ENCODE results near the gene EHBP1L1.

Gene EHBP1L1

DNA sequence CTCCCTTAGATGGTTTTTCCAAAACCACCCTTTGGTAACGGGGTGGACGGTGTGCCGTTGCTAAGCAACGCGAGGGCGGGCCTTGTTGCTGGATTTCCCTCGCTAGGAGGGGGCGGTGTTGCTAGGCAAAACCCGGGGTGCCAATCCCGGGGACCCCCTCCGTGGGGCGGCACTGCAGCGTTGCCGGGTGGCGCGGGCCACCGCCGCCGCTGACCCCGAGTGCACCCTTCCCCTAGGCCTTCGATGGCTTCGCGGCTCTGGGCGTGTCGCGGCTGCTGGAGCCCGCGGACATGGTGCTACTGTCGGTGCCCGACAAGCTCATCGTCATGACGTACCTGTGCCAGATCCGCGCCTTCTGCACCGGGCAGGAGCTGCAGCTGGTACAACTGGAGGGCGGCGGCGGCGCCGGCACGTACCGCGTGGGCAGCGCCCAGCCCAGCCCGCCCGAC is 8.9 kb downstream of the EHBP1L1 start:
- TF ChIP-seq, protein P1, sequence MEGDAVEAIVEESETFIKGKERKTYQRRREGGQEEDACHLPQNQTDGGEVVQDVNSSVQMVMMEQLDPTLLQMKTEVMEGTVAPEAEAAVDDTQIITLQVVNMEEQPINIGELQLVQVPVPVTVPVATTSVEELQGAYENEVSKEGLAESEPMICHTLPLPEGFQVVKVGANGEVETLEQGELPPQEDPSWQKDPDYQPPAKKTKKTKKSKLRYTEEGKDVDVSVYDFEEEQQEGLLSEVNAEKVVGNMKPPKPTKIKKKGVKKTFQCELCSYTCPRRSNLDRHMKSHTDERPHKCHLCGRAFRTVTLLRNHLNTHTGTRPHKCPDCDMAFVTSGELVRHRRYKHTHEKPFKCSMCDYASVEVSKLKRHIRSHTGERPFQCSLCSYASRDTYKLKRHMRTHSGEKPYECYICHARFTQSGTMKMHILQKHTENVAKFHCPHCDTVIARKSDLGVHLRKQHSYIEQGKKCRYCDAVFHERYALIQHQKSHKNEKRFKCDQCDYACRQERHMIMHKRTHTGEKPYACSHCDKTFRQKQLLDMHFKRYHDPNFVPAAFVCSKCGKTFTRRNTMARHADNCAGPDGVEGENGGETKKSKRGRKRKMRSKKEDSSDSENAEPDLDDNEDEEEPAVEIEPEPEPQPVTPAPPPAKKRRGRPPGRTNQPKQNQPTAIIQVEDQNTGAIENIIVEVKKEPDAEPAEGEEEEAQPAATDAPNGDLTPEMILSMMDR (IDR thresholded peaks at IDR 0.05) = no peak
- H3K36me3 ChIP-seq = peaks cover 92% of the 10 kb centered on the region
- peak overlapping the region; percentile 48 for H3K27ac ChIP-seq
- H3K9me3 ChIP-seq = no peaks in the 10 kb centered on the region
- H3K4me3 ChIP-seq (ENCODE audit: low read depth in 1 of 2, low read length in 1 of 2) = no peak overlapping the region
- no peaks in the 10 kb centered on the region for H3K27me3 ChIP-seq
- peaks cover 27 to 36% of the 10 kb centered on the region in 2 experiments for H3K4me1 ChIP-seq (ENCODE audit: control insufficient read depth in 1 of 2, insufficient read depth in 1 of 2, low read depth in 1 of 2, low read length in 1 of 2)

DNA sequence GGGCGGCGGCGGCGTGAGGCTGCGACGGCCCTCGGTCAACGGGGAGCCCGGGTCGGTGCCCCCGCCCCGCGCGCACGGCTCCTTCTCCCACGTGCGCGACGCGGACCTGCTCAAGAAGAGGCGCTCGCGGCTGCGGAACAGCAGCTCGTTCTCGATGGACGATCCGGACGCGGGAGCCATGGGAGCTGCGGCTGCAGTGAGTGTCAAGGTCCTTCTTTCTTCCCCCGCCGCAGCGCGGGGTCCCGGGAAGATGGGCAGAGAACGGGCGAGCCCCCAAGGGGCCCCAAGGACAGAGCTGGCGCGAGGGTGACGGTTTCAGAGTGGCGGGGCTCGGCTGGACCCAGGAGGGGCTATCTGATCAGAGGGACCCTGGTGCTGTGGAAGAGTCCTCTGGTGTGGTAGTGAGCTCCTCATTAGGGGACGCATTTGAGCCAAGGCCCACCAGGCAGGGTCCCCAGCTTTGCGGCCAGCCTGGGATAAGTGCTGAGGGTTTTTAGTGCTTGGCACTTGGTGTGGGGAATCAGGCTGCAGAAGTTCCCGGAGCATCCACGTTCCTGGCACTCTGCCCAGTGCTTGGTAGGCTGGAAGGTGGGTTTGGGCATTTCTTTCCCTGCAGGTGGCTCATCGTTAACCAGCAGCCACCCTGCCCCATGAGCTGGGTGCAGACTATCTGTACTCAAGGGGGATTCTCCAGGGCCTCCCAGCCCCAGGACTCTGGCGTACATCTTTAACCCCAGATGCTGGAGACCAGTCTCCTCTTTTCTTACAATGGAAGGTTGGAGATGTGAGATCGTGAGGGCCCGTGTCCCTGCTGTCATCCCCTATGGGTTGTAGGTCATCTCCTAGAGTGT is 9.8 kb downstream of the EHBP1L1 start:
- Histone ChIP-seq H3K9me3 (no peaks in the 10 kb centered on the region), H3K4me1 (ENCODE audit: control insufficient read depth in 1 of 2, insufficient read depth in 1 of 2, low read depth in 1 of 2, low read length in 1 of 2) (peaks cover 27 to 30% of the 10 kb centered on the region in 2 experiments), H3K27ac (peak overlapping the region; percentile 82), H3K4me3 (ENCODE audit: low read depth in 1 of 2, low read length in 1 of 2) (no peak overlapping the region), H3K27me3 (no peaks in the 10 kb centered on the region), H3K36me3 (peaks cover 92% of the 10 kb centered on the region)
- TF ChIP-seq, protein P1 (IDR thresholded peaks at IDR 0.05) = no peak

DNA sequence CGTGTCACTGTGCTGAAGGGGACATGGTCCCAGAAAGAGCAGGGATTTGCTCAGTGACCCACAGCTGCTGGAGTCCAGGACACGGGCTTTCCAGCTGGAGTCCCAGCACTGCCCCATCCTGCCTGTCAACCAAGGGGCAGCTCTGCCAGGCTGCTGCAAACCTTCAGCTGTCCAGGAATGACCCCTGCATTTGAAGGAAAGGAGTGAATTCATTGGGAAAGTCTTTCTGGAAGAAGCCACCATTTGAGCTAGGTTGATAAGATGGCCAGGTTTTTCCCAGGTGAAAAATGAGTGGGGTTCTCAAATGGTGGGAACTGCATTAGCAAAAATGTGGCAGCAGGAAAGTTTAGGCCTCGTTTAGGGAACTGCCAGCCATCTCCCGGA is 10.4 kb downstream of the EHBP1L1 start:
- Histone ChIP-seq H3K4me3 (ENCODE audit: low read depth in 1 of 2, low read length in 1 of 2) (peak overlapping the region in 1 of 2 experiments; percentile 39), H3K9me3 (no peaks in the 10 kb centered on the region), H3K27ac (peak overlapping the region; percentile 82), H3K27me3 (no peaks in the 10 kb centered on the region), H3K4me1 (ENCODE audit: control insufficient read depth in 1 of 2, insufficient read depth in 1 of 2, low read depth in 1 of 2, low read length in 1 of 2) (peaks cover 27 to 30% of the 10 kb centered on the region in 2 experiments), H3K36me3 (peaks cover 92% of the 10 kb centered on the region)
- TF ChIP-seq, protein P1 (IDR thresholded peaks at IDR 0.05) = no peak

DNA sequence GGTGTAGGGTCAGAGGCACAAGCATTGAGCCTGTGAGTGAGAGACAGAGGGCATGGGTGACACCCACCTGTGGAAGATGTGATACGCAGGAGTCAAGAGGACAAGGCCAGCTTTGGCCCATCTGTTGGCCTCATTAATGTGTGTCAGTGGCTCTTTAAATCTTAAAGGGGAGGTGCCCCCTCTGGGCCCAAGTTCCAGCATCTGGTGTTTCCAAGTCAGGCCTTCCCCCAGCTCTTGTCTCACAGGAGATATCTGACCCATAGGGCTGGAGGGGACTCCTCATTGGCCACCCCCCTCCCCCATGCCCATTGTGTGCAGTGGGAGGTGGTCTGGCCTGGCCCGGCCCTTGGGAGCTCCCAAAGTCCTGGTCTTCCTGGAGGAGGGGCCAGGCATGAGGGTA is 10.8 kb downstream of the EHBP1L1 start:
- Histone ChIP-seq H3K4me3 (ENCODE audit: low read depth in 1 of 2, low read length in 1 of 2) (peak overlapping the region; percentile 35 to 39), H3K36me3 (peaks cover 92% of the 10 kb centered on the region), H3K4me1 (ENCODE audit: control insufficient read depth in 1 of 2, insufficient read depth in 1 of 2, low read depth in 1 of 2, low read length in 1 of 2) (peaks cover 27 to 30% of the 10 kb centered on the region in 2 experiments), H3K9me3 (no peaks in the 10 kb centered on the region), H3K27me3 (no peaks in the 10 kb centered on the region), H3K27ac (peak overlapping the region; percentile 82)
- TF ChIP-seq, protein P1 (IDR thresholded peaks at IDR 0.05) = no peak

DNA sequence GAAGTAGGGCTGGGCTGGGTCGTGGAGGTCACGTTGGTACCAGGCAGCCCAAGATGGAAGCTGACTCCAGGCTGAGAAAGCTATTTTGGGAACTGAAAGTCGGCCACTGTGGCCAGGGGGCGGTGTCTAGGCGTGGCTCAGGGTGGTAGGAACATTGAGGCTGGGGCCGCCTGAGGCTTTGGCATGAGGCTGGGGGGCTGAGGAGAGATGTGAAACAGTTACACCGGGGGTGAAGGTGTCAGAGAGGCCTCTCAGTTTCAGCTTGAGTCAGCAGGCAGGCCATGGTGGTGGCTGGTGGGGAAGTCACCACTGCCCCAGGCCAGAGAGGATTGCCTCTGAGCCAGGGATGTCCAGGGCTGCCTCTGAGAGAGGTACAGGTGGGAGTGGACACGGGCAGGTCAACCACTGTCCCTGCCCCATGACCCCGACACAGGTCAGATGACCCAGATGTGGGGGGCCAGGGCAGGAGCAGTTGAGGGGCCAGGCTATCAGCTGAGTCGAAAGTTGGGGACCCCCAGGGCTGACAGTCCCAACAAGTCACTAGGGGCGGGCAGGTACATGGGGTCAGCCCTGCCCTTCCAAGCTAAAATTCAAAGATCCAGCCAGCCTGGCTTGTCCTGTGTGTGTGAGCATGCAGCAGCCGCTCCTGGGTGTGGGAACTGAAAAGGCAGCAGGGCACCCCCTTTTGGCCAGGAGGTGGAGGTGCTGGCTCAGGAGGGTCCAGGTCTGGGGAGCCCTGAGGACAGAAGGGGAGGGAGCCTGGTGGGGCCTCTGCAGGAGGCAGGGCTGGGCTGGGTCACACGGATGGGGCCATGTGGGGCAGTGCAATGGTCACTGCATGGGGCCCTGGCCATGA is 12.6 kb downstream of the EHBP1L1 start:
- Histone ChIP-seq H3K9me3 (no peaks in the 10 kb centered on the region), H3K4me1 (ENCODE audit: control insufficient read depth in 1 of 2, insufficient read depth in 1 of 2, low read depth in 1 of 2, low read length in 1 of 2) (peaks cover 27 to 30% of the 10 kb centered on the region in 2 experiments), H3K36me3 (peaks cover 94% of the 10 kb centered on the region), H3K27me3 (no peaks in the 10 kb centered on the region), H3K4me3 (ENCODE audit: low read depth in 1 of 2, low read length in 1 of 2) (peak overlapping the region; percentile 35 to 39), H3K27ac (peak overlapping the region; percentile 82)
- TF ChIP-seq, protein P1 (IDR thresholded peaks at IDR 0.05) = peak; percentile 80

Measured in neutrophil (primary cell).